PC-9 (cell line): Measurements from ENCODE around the gene MCM6. TPM values are rescaled to one million over a fixed set of nuclear protein-coding genes. Genes with fewer than 3 reads are reported as not detected.

Source experiments
- BruUV-seq: library from RNA; stranded (reverse); fragments of 400-500 nt; replicated peaks from 2 replicates; lab custom pipeline; 2021; lab: Mats Ljungman, UMichigan
- CTCF ChIA-PET: fragments of 300-600 bp; sonication (Branson Sonifier 250); formaldehyde crosslinking; loops from one replicate; lab custom pipeline; 2022; ENCODE audit warnings: antibody characterized with exemption; lab: Charles Lee
- POLR2A ChIA-PET: fragments of 300-600 bp; sonication (Branson Sonifier 250); formaldehyde crosslinking; loops from one replicate; lab custom pipeline; 2022; ENCODE audit warnings: antibody characterized with exemption; ENCODE audit not compliant: unreplicated experiment; lab: Charles Lee
- DNase-seq, 2 experiments: peaks; one replicate each; pipeline versions ENCODE4 v3.0.0 to v3.0.0-alpha.2; 2015 to 2022; ENCODE audit warnings: mixed read lengths in 1 of 2
- H2AFZ ChIP-seq: fragments of 200-600 bp; sonication (generic); 2 replicates; pipeline ENCODE4 v1.8.1; 2017; ENCODE audit warnings: antibody characterized with exemption
- H3F3A ChIP-seq: fragments of 200-600 bp; sonication (generic); 2 replicates; pipeline ENCODE4 v1.8.1; 2017; ENCODE audit warnings: antibody characterized with exemption, mild to moderate bottlenecking, low read depth; ENCODE audit not compliant: insufficient read depth
- H3K27ac ChIP-seq: fragments of 200-600 bp; sonication (generic); 2 replicates; pipeline ENCODE4 v1.6.1; 2016; ENCODE audit warnings: mixed run types
- H3K27me3 ChIP-seq: fragments of 200-600 bp; sonication (generic); 2 replicates; pipeline ENCODE4 v1.6.1; 2016; ENCODE audit warnings: low read depth, mixed run types; ENCODE audit not compliant: insufficient read depth
- H3K36me3 ChIP-seq: fragments of 200-600 bp; sonication (generic); 2 replicates; pipeline ENCODE4 v1.6.1; 2016; ENCODE audit warnings: low read depth, mixed run types
- H3K4me1 ChIP-seq: fragments of 200-600 bp; sonication (generic); replicated peaks from 2 replicates; pipeline ENCODE4 v1.6.1; 2016; ENCODE audit warnings: mixed run types; ENCODE audit not compliant: insufficient read depth
- H3K4me2 ChIP-seq: fragments of 200-600 bp; sonication (generic); 2 replicates; pipeline ENCODE4 v1.6.1; 2017; ENCODE audit warnings: mixed run types
- H3K4me3 ChIP-seq: fragments of 200-600 bp; sonication (generic); 2 replicates; pipeline ENCODE4 v1.6.1; 2016; ENCODE audit warnings: mixed run types
- H3K79me2 ChIP-seq: fragments of 200-600 bp; sonication (generic); 2 replicates; pipeline ENCODE4 v1.6.1; 2017; ENCODE audit warnings: low read depth, mixed run types
- H3K9me2 ChIP-seq: fragments of 200-600 bp; sonication (generic); 2 replicates; pipeline ENCODE4 v1.8.1; 2017; ENCODE audit warnings: mild to moderate bottlenecking; ENCODE audit not compliant: insufficient read depth
- H3K9me3 ChIP-seq: fragments of 200-600 bp; sonication (generic); 2 replicates; pipeline ENCODE4 v1.8.1; 2016; ENCODE audit warnings: low read depth; ENCODE audit not compliant: insufficient read depth
- H4K20me1 ChIP-seq: fragments of 200-600 bp; sonication (generic); 2 replicates; pipeline ENCODE4 v1.8.1; 2017; ENCODE audit not compliant: insufficient read depth
- CTCF ChIP-seq: fragments of 200-600 bp; sonication (generic); conservative IDR thresholded peaks from 2 replicates; pipeline ENCODE4 v1.6.1; 2017; ENCODE audit warnings: mixed run types, antibody characterized with exemption, mild to moderate bottlenecking, moderate library complexity
- EZH2 ChIP-seq: fragments of 200-600 bp; sonication (generic); IDR thresholded peaks from 2 replicates; pipeline ENCODE4 v1.8.0; 2017; ENCODE audit warnings: antibody characterized with exemption, low read depth
- intact Hi-C: fragments of 100-400 bp; cut with micrococcal nuclease; formaldehyde crosslinking; loops from one replicate; pipeline ENCODE4 v1.10.0; 2022; ENCODE audit not compliant: unreplicated experiment
- total RNA-seq: library from RNA; stranded (reverse); gene quantifications from 2 replicates; pipeline ENCODE4 v1.2.3, GENCODE V29; 2021

MCM6 gene
- total RNA-seq, 1 experiment from 2014 or later = 33.1 TPM

GRCh38 chr2:135853401-135853800 lies 22.8 kb downstream of the MCM6 start:
- no peaks in the 10 kb centered on the region for H3K9me3 ChIP-seq
- no peak overlapping the region for H3K27ac ChIP-seq
- H2AFZ ChIP-seq = no peak overlapping the region
- H3K36me3 ChIP-seq = 0 out of 2 replicates have a peak, but pooled peaks cover 16% of the 10 kb centered on the region
- no peaks in the 10 kb centered on the region for H4K20me1 ChIP-seq
- no peak for DNase-seq
- no peak overlapping the region for H3K4me2 ChIP-seq
- no peaks in the 10 kb centered on the region for H3K79me2 ChIP-seq
- intact Hi-C loops = no loop called here
- ChIA-PET POLR2A (no interaction called here), CTCF (no interaction called here)
- no TSS peak for BruUV-seq
- H3K4me1 ChIP-seq = no peaks in the 10 kb centered on the region
- no peak overlapping the region for H3K4me3 ChIP-seq
- H3F3A ChIP-seq = no peaks in the 10 kb centered on the region; the same call in 1 of the 2 replicates
- H3K9me2 ChIP-seq = no peaks in the 10 kb centered on the region
- no peaks in the 10 kb centered on the region for H3K27me3 ChIP-seq
- no peak for TF ChIP-seq EZH2
- TF ChIP-seq CTCF = no peak

GRCh38 chr2:135851858-135852257 lies 24.4 kb downstream of the MCM6 start:
- no peak for DNase-seq
- no peak overlapping the region for H3K27ac ChIP-seq
- 0 out of 2 replicates have a peak, but pooled peaks cover 16% of the 10 kb centered on the region for H3K36me3 ChIP-seq
- H3K4me2 ChIP-seq = no peak overlapping the region
- no peaks in the 10 kb centered on the region for H3K79me2 ChIP-seq
- H3K4me3 ChIP-seq = no peak overlapping the region
- intact Hi-C loops = no loop called here
- no peaks in the 10 kb centered on the region for H3K9me2 ChIP-seq
- CTCF ChIA-PET = no interaction called here
- H3K27me3 ChIP-seq = no peaks in the 10 kb centered on the region
- H3K9me3 ChIP-seq = no peaks in the 10 kb centered on the region
- no peaks in the 10 kb centered on the region for H3K4me1 ChIP-seq
- H2AFZ ChIP-seq = no peak overlapping the region
- no peaks in the 10 kb centered on the region for H4K20me1 ChIP-seq
- H3F3A ChIP-seq = no peaks in the 10 kb centered on the region; the same call in 1 of the 2 replicates
- TF ChIP-seq CTCF = no peak
- no peak for TF ChIP-seq EZH2
- no TSS peak for BruUV-seq
- POLR2A ChIA-PET = no interaction called here

DNA sequence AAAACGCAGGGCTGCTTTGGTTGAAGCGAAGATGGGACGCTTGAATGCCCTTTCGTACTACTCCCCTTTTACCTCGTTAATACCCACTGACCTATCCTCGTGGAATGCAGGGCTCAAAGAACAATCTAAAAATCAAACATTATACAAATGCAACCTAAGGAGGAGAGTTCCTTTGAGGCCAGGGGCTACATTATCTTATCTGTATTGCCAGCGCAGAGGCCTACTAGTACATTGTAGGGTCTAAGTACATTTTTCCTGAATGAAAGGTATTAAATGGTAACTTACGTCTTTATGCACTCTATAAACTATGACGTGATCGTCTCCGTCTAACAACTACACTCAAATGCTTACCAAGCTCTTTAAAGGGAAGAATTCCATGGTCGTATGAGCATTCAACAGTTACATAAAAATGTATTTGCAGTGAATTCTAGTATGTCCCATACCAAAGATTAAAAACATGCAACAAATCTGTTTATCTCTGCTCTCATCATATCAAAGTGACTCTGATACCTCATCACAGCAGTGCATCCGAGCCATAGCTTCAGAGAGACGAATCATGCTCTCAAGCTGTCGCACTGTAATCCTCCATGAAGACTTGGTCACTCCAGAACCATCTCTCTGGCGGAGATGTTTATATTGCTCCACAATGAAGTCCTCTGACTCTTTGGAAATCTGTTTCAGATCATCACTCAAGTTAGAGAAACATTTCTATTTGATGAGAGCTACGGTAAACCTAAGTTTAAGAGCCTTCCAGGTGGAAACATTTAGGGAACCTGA lies 25.2 kb downstream of the MCM6 start:
- DNase-seq = no peak
- no peaks in the 10 kb centered on the region for H3K9me2 ChIP-seq
- no peak overlapping the region for H3K27ac ChIP-seq
- no peak overlapping the region for H2AFZ ChIP-seq
- no peak overlapping the region for H3K4me2 ChIP-seq
- ChIA-PET CTCF (no interaction called here), POLR2A (no interaction called here)
- H3K27me3 ChIP-seq = no peaks in the 10 kb centered on the region
- H3K4me3 ChIP-seq = no peak overlapping the region
- H3F3A ChIP-seq = peaks cover under 1% of the 10 kb centered on the region
- 0 out of 2 replicates have a peak, but pooled peaks cover 16% of the 10 kb centered on the region for H3K36me3 ChIP-seq
- BruUV-seq = no TSS peak
- H3K4me1 ChIP-seq = no peaks in the 10 kb centered on the region
- TF ChIP-seq EZH2 (no peak), CTCF (no peak)
- intact Hi-C loops = no loop called here
- no peaks in the 10 kb centered on the region for H3K79me2 ChIP-seq
- H4K20me1 ChIP-seq = no peaks in the 10 kb centered on the region
- no peaks in the 10 kb centered on the region for H3K9me3 ChIP-seq
